Measurements from ENCODE around the gene SFT2D1.
A peak's percentile ranks its signal among the peaks of the same experiment; 100 is the strongest.

Gene SFT2D1

GRCh38 chr6:166282394-166283032 lies 59.8 kb downstream of the SFT2D1 start:
- H3K4me2 ChIP-seq (ENCODE audit: low read length) = no peak overlapping the region
- H3K4ac ChIP-seq (ENCODE audit: low read depth, low read length) = no peak overlapping the region
- H3K14ac ChIP-seq (ENCODE audit: low read length) = no peak overlapping the region
- H4K91ac ChIP-seq (ENCODE audit: low read depth, low read length) = no peak overlapping the region
- H3K27me3 ChIP-seq (ENCODE audit: insufficient read depth, low read length) = no peaks in the 10 kb centered on the region
- no peak overlapping the region for H4K12ac ChIP-seq (ENCODE audit: low read depth, low read length)
- H3K79me2 ChIP-seq (ENCODE audit: control insufficient read depth, insufficient read depth, low read length, poor library complexity) = no peaks in the 10 kb centered on the region
- no peak overlapping the region for H2AK5ac ChIP-seq (ENCODE audit: low read length)
- H2BK12ac ChIP-seq (ENCODE audit: low read length) = no peak overlapping the region
- H3K4me3 ChIP-seq (ENCODE audit: low read depth, low read length) = no peak overlapping the region
- H3K18ac ChIP-seq (ENCODE audit: low read length) = no peak overlapping the region
- no peak overlapping the region for H3K27ac ChIP-seq (ENCODE audit: low read depth, low read length)
- no CpG with 5 or more reads among the region's 11 CpGs for WGBS (ENCODE audit: extremely low coverage, insufficient coverage, insufficient read length)
- no peaks in the 10 kb centered on the region for H3K4me1 ChIP-seq (ENCODE audit: control insufficient read depth in 1 of 2, insufficient read depth in 2 of 2, low read length in 2 of 2)
- no peaks in the 10 kb centered on the region for H3K36me3 ChIP-seq (ENCODE audit: control insufficient read depth in 1 of 2, insufficient read depth in 2 of 2, low read length in 2 of 2)
- H3K9me3 ChIP-seq (ENCODE audit: insufficient read depth, low read depth, low read length) = no peaks in the 10 kb centered on the region
- H2BK120ac ChIP-seq (ENCODE audit: insufficient read depth, low read length, poor library complexity) = no peak overlapping the region
- no peak overlapping the region for H4K8ac ChIP-seq (ENCODE audit: low read depth, low read length)
- no peak overlapping the region for H2AFZ ChIP-seq (ENCODE audit: insufficient read depth, low read length, poor library complexity)
- H3K9ac ChIP-seq (ENCODE audit: low read length) = no peak overlapping the region
- H3K23ac ChIP-seq (ENCODE audit: low read length) = no peak overlapping the region
- no peaks in the 10 kb centered on the region for H3K79me1 ChIP-seq (ENCODE audit: low read length)
- no peak for DNase-seq
- no peak overlapping the region for H2BK5ac ChIP-seq (ENCODE audit: low read depth, low read length, poor library complexity)

GRCh38 chr6:166281104-166281503 lies 61.2 kb downstream of the SFT2D1 start:
- no peaks in the 10 kb centered on the region for H3K9me3 ChIP-seq (ENCODE audit: insufficient read depth, low read depth, low read length)
- no peak overlapping the region for H3K18ac ChIP-seq (ENCODE audit: low read length)
- H3K36me3 ChIP-seq (ENCODE audit: control insufficient read depth in 1 of 2, insufficient read depth in 2 of 2, low read length in 2 of 2) = no peaks in the 10 kb centered on the region
- no peak overlapping the region for H3K27ac ChIP-seq (ENCODE audit: low read depth, low read length)
- H3K27me3 ChIP-seq (ENCODE audit: insufficient read depth, low read length) = no peaks in the 10 kb centered on the region
- no peak overlapping the region for H2BK5ac ChIP-seq (ENCODE audit: low read depth, low read length, poor library complexity)
- H3K14ac ChIP-seq (ENCODE audit: low read length) = no peak overlapping the region
- no peak overlapping the region for H4K12ac ChIP-seq (ENCODE audit: low read depth, low read length)
- no peak for DNase-seq
- no peak overlapping the region for H4K91ac ChIP-seq (ENCODE audit: low read depth, low read length)
- H3K4me1 ChIP-seq (ENCODE audit: control insufficient read depth in 1 of 2, insufficient read depth in 2 of 2, low read length in 2 of 2) = no peaks in the 10 kb centered on the region
- H3K4me2 ChIP-seq (ENCODE audit: low read length) = no peak overlapping the region
- no peak overlapping the region for H2BK12ac ChIP-seq (ENCODE audit: low read length)
- no peaks in the 10 kb centered on the region for H3K79me2 ChIP-seq (ENCODE audit: control insufficient read depth, insufficient read depth, low read length, poor library complexity)
- H2AFZ ChIP-seq (ENCODE audit: insufficient read depth, low read length, poor library complexity) = no peak overlapping the region
- no peak overlapping the region for H3K9ac ChIP-seq (ENCODE audit: low read length)
- no peak overlapping the region for H3K4ac ChIP-seq (ENCODE audit: low read depth, low read length)
- H3K4me3 ChIP-seq (ENCODE audit: low read depth, low read length) = no peak overlapping the region
- no peak overlapping the region for H4K8ac ChIP-seq (ENCODE audit: low read depth, low read length)
- no peak overlapping the region for H3K23ac ChIP-seq (ENCODE audit: low read length)
- H2BK120ac ChIP-seq (ENCODE audit: insufficient read depth, low read length, poor library complexity) = no peak overlapping the region
- no CpG with 5 or more reads among the region's 9 CpGs for WGBS (ENCODE audit: extremely low coverage, insufficient coverage, insufficient read length)
- H3K79me1 ChIP-seq (ENCODE audit: low read length) = no peaks in the 10 kb centered on the region
- H2AK5ac ChIP-seq (ENCODE audit: low read length) = no peak overlapping the region

- H3K18ac ChIP-seq (ENCODE audit: low read length) = no peak overlapping the region
- H4K8ac ChIP-seq (ENCODE audit: low read depth, low read length) = no peak overlapping the region
- no peaks in the 10 kb centered on the region for H3K36me3 ChIP-seq (ENCODE audit: control insufficient read depth in 1 of 2, insufficient read depth in 2 of 2, low read length in 2 of 2)
- H4K91ac ChIP-seq (ENCODE audit: low read depth, low read length) = no peak overlapping the region
- no peak overlapping the region for H2AFZ ChIP-seq (ENCODE audit: insufficient read depth, low read length, poor library complexity)
- no peak overlapping the region for H2BK12ac ChIP-seq (ENCODE audit: low read length)
- H2AK5ac ChIP-seq (ENCODE audit: low read length) = no peak overlapping the region
- no peak overlapping the region for H3K4me2 ChIP-seq (ENCODE audit: low read length)
- WGBS (ENCODE audit: extremely low coverage, insufficient coverage, insufficient read length) = no CpG with 5 or more reads among the region's 1 CpG
- no peaks in the 10 kb centered on the region for H3K27me3 ChIP-seq (ENCODE audit: insufficient read depth, low read length)
- H3K9me3 ChIP-seq (ENCODE audit: insufficient read depth, low read depth, low read length) = no peaks in the 10 kb centered on the region
- no peaks in the 10 kb centered on the region for H3K79me1 ChIP-seq (ENCODE audit: low read length)
- no peak overlapping the region for H3K9ac ChIP-seq (ENCODE audit: low read length)
- H4K12ac ChIP-seq (ENCODE audit: low read depth, low read length) = no peak overlapping the region
- no peaks in the 10 kb centered on the region for H3K79me2 ChIP-seq (ENCODE audit: control insufficient read depth, insufficient read depth, low read length, poor library complexity)
- no peak overlapping the region for H3K4me3 ChIP-seq (ENCODE audit: low read depth, low read length)
- H2BK5ac ChIP-seq (ENCODE audit: low read depth, low read length, poor library complexity) = no peak overlapping the region
- H3K27ac ChIP-seq (ENCODE audit: low read depth, low read length) = no peak overlapping the region
- DNase-seq = no peak
- no peak overlapping the region for H3K14ac ChIP-seq (ENCODE audit: low read length)
- H3K23ac ChIP-seq (ENCODE audit: low read length) = no peak overlapping the region
- no peak overlapping the region for H3K4ac ChIP-seq (ENCODE audit: low read depth, low read length)
- H2BK120ac ChIP-seq (ENCODE audit: insufficient read depth, low read length, poor library complexity) = no peak overlapping the region
- no peaks in the 10 kb centered on the region for H3K4me1 ChIP-seq (ENCODE audit: control insufficient read depth in 1 of 2, insufficient read depth in 2 of 2, low read length in 2 of 2)
Observed at GRCh38 chr6:166279393-166279679, 63.0 kb downstream of the SFT2D1 start.

GRCh38 chr6:166278579-166279392 lies 63.6 kb downstream of the SFT2D1 start:
- H3K18ac ChIP-seq (ENCODE audit: low read length) = no peak overlapping the region
- no peaks in the 10 kb centered on the region for H3K79me2 ChIP-seq (ENCODE audit: control insufficient read depth, insufficient read depth, low read length, poor library complexity)
- no peak for DNase-seq
- H2BK5ac ChIP-seq (ENCODE audit: low read depth, low read length, poor library complexity) = no peak overlapping the region
- no peaks in the 10 kb centered on the region for H3K36me3 ChIP-seq (ENCODE audit: control insufficient read depth in 1 of 2, insufficient read depth in 2 of 2, low read length in 2 of 2)
- H3K23ac ChIP-seq (ENCODE audit: low read length) = no peak overlapping the region
- H4K8ac ChIP-seq (ENCODE audit: low read depth, low read length) = no peak overlapping the region
- H3K79me1 ChIP-seq (ENCODE audit: low read length) = no peaks in the 10 kb centered on the region
- no peak overlapping the region for H3K4ac ChIP-seq (ENCODE audit: low read depth, low read length)
- H3K9me3 ChIP-seq (ENCODE audit: insufficient read depth, low read depth, low read length) = no peaks in the 10 kb centered on the region
- no peak overlapping the region for H4K91ac ChIP-seq (ENCODE audit: low read depth, low read length)
- no peak overlapping the region for H3K9ac ChIP-seq (ENCODE audit: low read length)
- no peak overlapping the region for H3K4me2 ChIP-seq (ENCODE audit: low read length)
- no peak overlapping the region for H3K27ac ChIP-seq (ENCODE audit: low read depth, low read length)
- WGBS (ENCODE audit: extremely low coverage, insufficient coverage, insufficient read length) = no CpG with 5 or more reads among the region's 8 CpGs
- H3K27me3 ChIP-seq (ENCODE audit: insufficient read depth, low read length) = no peaks in the 10 kb centered on the region
- H3K14ac ChIP-seq (ENCODE audit: low read length) = no peak overlapping the region
- H2AK5ac ChIP-seq (ENCODE audit: low read length) = no peak overlapping the region
- no peak overlapping the region for H2BK12ac ChIP-seq (ENCODE audit: low read length)
- H2BK120ac ChIP-seq (ENCODE audit: insufficient read depth, low read length, poor library complexity) = no peak overlapping the region
- H3K4me1 ChIP-seq (ENCODE audit: control insufficient read depth in 1 of 2, insufficient read depth in 2 of 2, low read length in 2 of 2) = no peaks in the 10 kb centered on the region
- H2AFZ ChIP-seq (ENCODE audit: insufficient read depth, low read length, poor library complexity) = no peak overlapping the region
- H3K4me3 ChIP-seq (ENCODE audit: low read depth, low read length) = peak overlapping the region; percentile 50
- H4K12ac ChIP-seq (ENCODE audit: low read depth, low read length) = no peak overlapping the region
